Epithelial cell of prostate (primary cell): ENCODE results near the gene AQP12B.
"Not testable (repeated sequence)": the region's sequence is repeated elsewhere in the genome, so short reads cannot be mapped to it uniquely, and the experiment has no call there.

Source experiments
- DNase-seq: peaks from one replicate; pipeline ENCODE4 v3.0.0-alpha.2; 2011; ENCODE audit warnings: low read depth, low spot score
- H3K27ac ChIP-seq: fragments of 450-650 bp; 2 replicates; pipeline ENCODE4 v1.5.1; 2017; ENCODE audit warnings: mild to moderate bottlenecking

The AQP12B gene

GRCh38 chr2:240686460-240686859 is 3.8 kb upstream of the AQP12B start:
- no peak for DNase-seq
- H3K27ac ChIP-seq = no peak overlapping the region

GRCh38 chr2:240685771-240686371 is 3.2 kb upstream of the AQP12B start:
- no peak for DNase-seq
- no peak overlapping the region for H3K27ac ChIP-seq

- DNase-seq, H3K27ac ChIP-seq: not testable (repeated sequence)
Measured at GRCh38 chr2:240683980-240684728, 1.5 kb upstream of the AQP12B start.

GRCh38 chr2:240683329-240683979 is 769 bp upstream of the AQP12B start:
- not testable (repeated sequence) for H3K27ac ChIP-seq, DNase-seq

- not testable (repeated sequence) for H3K27ac ChIP-seq, DNase-seq
Measured at GRCh38 chr2:240680185-240680584, 2.5 kb downstream of the AQP12B start.

GRCh38 chr2:240678909-240679308 is 3.8 kb downstream of the AQP12B start:
- H3K27ac ChIP-seq, DNase-seq: not testable (repeated sequence)

GRCh38 chr2:240678043-240678442 is 4.6 kb downstream of the AQP12B start:
- DNase-seq, H3K27ac ChIP-seq: not testable (repeated sequence)

- not testable (repeated sequence) for H3K27ac ChIP-seq, DNase-seq
Measured at GRCh38 chr2:240675345-240675744, 7.3 kb downstream of the AQP12B start.

GRCh38 chr2:240674461-240675184 is 8.1 kb downstream of the AQP12B start:
- not testable (repeated sequence) for DNase-seq, H3K27ac ChIP-seq

- DNase-seq = no peak
- no peak overlapping the region for H3K27ac ChIP-seq
Measured at GRCh38 chr2:240672701-240673190, 9.9 kb downstream of the AQP12B start.

GRCh38 chr2:240672076-240672700 is 10.5 kb downstream of the AQP12B start:
- H3K27ac ChIP-seq = no peak overlapping the region
- DNase-seq = no peak

- no peak overlapping the region for H3K27ac ChIP-seq
- no peak for DNase-seq
Measured at GRCh38 chr2:240670950-240671349, 11.7 kb downstream of the AQP12B start.

GRCh38 chr2:240670402-240670801 is 12.3 kb downstream of the AQP12B start:
- no peak for DNase-seq
- H3K27ac ChIP-seq = no peak overlapping the region

- DNase-seq = no peak
- H3K27ac ChIP-seq = no peak overlapping the region
Measured at GRCh38 chr2:240664622-240665021, 18.1 kb downstream of the AQP12B start.

- no peak for DNase-seq
- no peak overlapping the region for H3K27ac ChIP-seq
Measured at GRCh38 chr2:240663546-240664190, 19.0 kb downstream of the AQP12B start.

GRCh38 chr2:240662681-240663080 is 20.0 kb downstream of the AQP12B start:
- no peak for DNase-seq

GRCh38 chr2:240659883-240660282 is 22.8 kb downstream of the AQP12B start:
- DNase-seq, H3K27ac ChIP-seq: not testable (repeated sequence)

More at GRCh38 chr2:240662681-240663080, 20.0 kb downstream of the AQP12B start:
- H3K27ac ChIP-seq = no peak overlapping the region

- no peak for DNase-seq
- no peak overlapping the region for H3K27ac ChIP-seq
Measured at GRCh38 chr2:240655931-240656886, 26.5 kb downstream of the AQP12B start.
